Dendritic cell treated with granulocyte-macrophage colony-stimulating factor and Interleukin-4, amounts not matched to agents 40 ng/mL and 50 ng/mL, for 4 days (primary cell): ENCODE data around the gene NAV2.

Source experiments
- H3K27ac Mint-ChIP-seq: one replicate; pipeline ENCODE4 v1.8.0; 2022; ENCODE audit warnings: mild to moderate bottlenecking, mixed read lengths
- H3K27me3 Mint-ChIP-seq: one replicate; pipeline ENCODE4 v1.8.0; 2022; ENCODE audit warnings: mild to moderate bottlenecking, mixed read lengths
- H3K36me3 Mint-ChIP-seq: one replicate; pipeline ENCODE4 v1.8.0; 2022; ENCODE audit warnings: low read depth, mixed read lengths
- H3K4me1 Mint-ChIP-seq: one replicate; pipeline ENCODE4 v1.8.0; 2022; ENCODE audit warnings: low read depth, mixed read lengths
- H3K4me3 Mint-ChIP-seq: one replicate; pipeline ENCODE4 v1.8.0; 2022; ENCODE audit warnings: mild to moderate bottlenecking, moderate library complexity, mixed read lengths
- H3K9me3 Mint-ChIP-seq: one replicate; pipeline ENCODE4 v1.8.0; 2022; ENCODE audit warnings: mixed read lengths
- intact Hi-C: fragments of 100-400 bp; cut with micrococcal nuclease; formaldehyde crosslinking; loops from one replicate; pipeline ENCODE4 v1.15.0; 2022

Gene NAV2

GRCh38 chr11:19777377-19778102 is 64.9 kb downstream of the NAV2 start:
- intact Hi-C loops, result no loop called here
- Mint-ChIP-seq H3K27ac (no peak overlapping the region), H3K4me1 (no peaks in the 10 kb centered on the region), H3K36me3 (no peaks in the 10 kb centered on the region), H3K9me3 (no peaks in the 10 kb centered on the region), H3K4me3 (no peak overlapping the region), H3K27me3 (peaks cover 56% of the 10 kb centered on the region)

- no peaks in the 10 kb centered on the region for H3K9me3 Mint-ChIP-seq
- no peak overlapping the region for H3K27ac Mint-ChIP-seq
- no peaks in the 10 kb centered on the region for H3K4me1 Mint-ChIP-seq
- no peak overlapping the region for H3K4me3 Mint-ChIP-seq
- H3K27me3 Mint-ChIP-seq, result peaks cover 45% of the 10 kb centered on the region
- intact Hi-C loops, result no loop called here
- H3K36me3 Mint-ChIP-seq, result no peaks in the 10 kb centered on the region
These were observed 67.1 kb downstream of the NAV2 start for GRCh38 chr11:19779740-19780139.

GRCh38 chr11:19781351-19781750 is 68.7 kb downstream of the NAV2 start:
- no peaks in the 10 kb centered on the region for H3K9me3 Mint-ChIP-seq
- peaks cover 33% of the 10 kb centered on the region for H3K27me3 Mint-ChIP-seq
- H3K36me3 Mint-ChIP-seq, result no peaks in the 10 kb centered on the region
- no peak overlapping the region for H3K4me3 Mint-ChIP-seq
- H3K4me1 Mint-ChIP-seq, result no peaks in the 10 kb centered on the region
- no peak overlapping the region for H3K27ac Mint-ChIP-seq
- intact Hi-C loops, result no loop called here

DNA sequence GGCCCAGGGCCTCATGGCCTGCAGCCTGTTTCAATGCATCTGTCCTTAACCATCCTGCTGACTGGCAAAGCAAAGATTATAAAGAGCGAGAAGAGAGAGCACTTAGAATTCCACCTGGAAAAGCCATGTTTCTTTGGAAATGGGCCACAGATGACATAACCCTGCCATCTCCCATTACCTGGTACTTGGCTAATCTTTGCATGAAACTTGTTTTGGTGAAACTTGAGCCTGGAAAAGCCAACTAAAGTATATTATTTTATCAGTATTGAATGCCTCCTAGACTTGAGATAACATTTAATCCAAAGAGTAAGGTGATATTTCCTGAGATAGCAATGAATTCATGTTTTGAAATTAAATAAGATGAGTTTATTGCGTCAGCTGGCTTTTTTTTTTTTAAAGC is 72.6 kb downstream of the NAV2 start:
- no peaks in the 10 kb centered on the region for H3K4me1 Mint-ChIP-seq
- no peak overlapping the region for H3K4me3 Mint-ChIP-seq
- H3K27ac Mint-ChIP-seq, result no peak overlapping the region
- intact Hi-C loops, result no loop called here
- no peaks in the 10 kb centered on the region for H3K36me3 Mint-ChIP-seq
- peaks cover 8% of the 10 kb centered on the region for H3K27me3 Mint-ChIP-seq
- H3K9me3 Mint-ChIP-seq, result no peaks in the 10 kb centered on the region

GRCh38 chr11:19786644-19787043 is 74.0 kb downstream of the NAV2 start:
- Mint-ChIP-seq H3K4me1 (no peaks in the 10 kb centered on the region), H3K27ac (no peak overlapping the region), H3K36me3 (no peaks in the 10 kb centered on the region), H3K27me3 (peaks cover 8% of the 10 kb centered on the region), H3K4me3 (no peak overlapping the region), H3K9me3 (no peaks in the 10 kb centered on the region)
- intact Hi-C loops, result no loop called here

DNA sequence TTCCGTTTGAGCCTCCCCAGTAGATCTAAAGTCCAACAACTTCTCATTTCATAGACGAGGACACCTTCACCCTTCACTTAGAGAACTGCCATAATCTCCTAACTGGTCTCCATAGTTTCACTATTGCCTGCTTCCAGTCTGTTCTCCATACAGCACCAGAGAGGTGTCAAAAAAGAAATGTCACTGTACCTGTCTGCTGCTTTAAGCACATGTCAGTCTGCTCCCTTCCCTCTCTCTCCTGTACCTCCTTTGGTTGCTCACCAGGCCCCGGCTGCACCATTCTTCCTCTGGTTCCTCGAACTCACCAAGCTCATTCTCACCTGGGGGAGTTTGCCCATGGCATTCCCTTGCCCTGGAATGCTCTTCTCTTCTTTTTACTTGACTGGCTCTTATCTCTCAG is 75.8 kb downstream of the NAV2 start:
- Mint-ChIP-seq H3K36me3 (no peaks in the 10 kb centered on the region), H3K27me3 (peaks cover 8% of the 10 kb centered on the region), H3K4me3 (no peak overlapping the region), H3K4me1 (no peaks in the 10 kb centered on the region), H3K27ac (no peak overlapping the region), H3K9me3 (no peaks in the 10 kb centered on the region)
- intact Hi-C loops, result no loop called here

DNA sequence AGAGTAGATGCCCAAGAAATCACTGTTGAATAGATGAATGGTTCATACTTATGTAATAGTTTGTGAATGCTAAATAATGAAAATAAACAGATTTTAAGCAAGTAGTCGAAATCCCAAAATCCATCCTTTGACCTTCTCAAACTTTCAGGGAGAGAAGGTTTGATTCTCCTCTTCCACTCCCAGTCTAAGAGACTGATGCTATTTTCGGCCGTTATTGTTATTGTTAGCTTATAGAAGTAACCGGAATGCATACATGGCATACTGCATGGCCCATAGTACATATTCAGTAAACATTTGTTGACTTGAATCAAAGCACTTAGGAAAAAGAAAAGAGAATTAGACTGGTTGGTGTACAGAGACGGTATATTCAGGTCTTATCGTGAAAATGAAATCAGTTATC is 76.6 kb downstream of the NAV2 start:
- H3K4me1 Mint-ChIP-seq, result no peaks in the 10 kb centered on the region
- no peak overlapping the region for H3K4me3 Mint-ChIP-seq
- no peaks in the 10 kb centered on the region for H3K9me3 Mint-ChIP-seq
- intact Hi-C loops, result no loop called here
- H3K27me3 Mint-ChIP-seq, result peaks cover 8% of the 10 kb centered on the region
- H3K27ac Mint-ChIP-seq, result no peak overlapping the region
- no peaks in the 10 kb centered on the region for H3K36me3 Mint-ChIP-seq

- no peaks in the 10 kb centered on the region for H3K9me3 Mint-ChIP-seq
- no peaks in the 10 kb centered on the region for H3K36me3 Mint-ChIP-seq
- peaks cover 8% of the 10 kb centered on the region for H3K27me3 Mint-ChIP-seq
- H3K4me3 Mint-ChIP-seq, result no peak overlapping the region
- intact Hi-C loops, result no loop called here
- no peaks in the 10 kb centered on the region for H3K4me1 Mint-ChIP-seq
- no peak overlapping the region for H3K27ac Mint-ChIP-seq
These were observed 77.4 kb downstream of the NAV2 start for GRCh38 chr11:19789835-19790710.

DNA sequence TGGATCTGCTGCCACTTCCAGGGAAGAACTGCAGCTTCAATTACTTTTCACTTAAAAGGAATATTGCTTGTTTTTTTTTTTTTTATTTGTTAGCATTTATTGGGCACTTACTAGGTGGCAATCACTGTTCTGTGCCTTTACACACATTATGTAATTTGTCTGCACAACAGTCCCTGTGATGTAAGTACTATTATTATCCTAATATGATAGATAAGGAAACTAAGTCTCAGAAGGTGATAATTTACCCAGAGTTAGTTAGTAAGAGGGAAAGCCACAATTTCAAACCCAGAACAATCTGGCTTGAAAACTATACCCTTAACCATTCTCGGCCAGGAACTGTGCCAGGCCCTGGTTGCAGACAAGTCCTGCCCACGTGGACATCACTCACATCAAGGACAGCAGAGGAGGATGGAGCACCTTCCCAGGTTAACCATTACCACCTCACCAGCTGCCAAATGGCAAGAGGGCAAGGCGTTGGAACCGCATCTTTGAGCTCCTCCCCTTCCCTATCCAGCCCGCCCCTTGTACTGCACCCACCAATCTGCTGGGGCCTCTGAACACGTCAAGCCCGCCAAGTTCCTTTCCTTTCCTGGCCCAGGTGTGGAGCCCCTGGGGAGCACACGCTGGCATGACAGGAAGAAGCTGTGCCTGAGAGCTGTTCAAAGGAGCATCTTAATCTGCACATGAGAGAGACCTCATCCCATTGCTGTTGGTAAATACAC is 78.4 kb downstream of the NAV2 start:
- Mint-ChIP-seq H3K27me3 (peaks cover 8% of the 10 kb centered on the region), H3K4me3 (no peak overlapping the region), H3K27ac (no peak overlapping the region), H3K36me3 (no peaks in the 10 kb centered on the region), H3K9me3 (no peaks in the 10 kb centered on the region), H3K4me1 (no peaks in the 10 kb centered on the region)
- intact Hi-C loops, result no loop called here

GRCh38 chr11:19792510-19792909 is 79.9 kb downstream of the NAV2 start:
- H3K4me1 Mint-ChIP-seq, result no peaks in the 10 kb centered on the region
- intact Hi-C loops, result no loop called here
- H3K36me3 Mint-ChIP-seq, result no peaks in the 10 kb centered on the region
- no peak overlapping the region for H3K27ac Mint-ChIP-seq
- peaks cover 2% of the 10 kb centered on the region for H3K27me3 Mint-ChIP-seq
- no peaks in the 10 kb centered on the region for H3K9me3 Mint-ChIP-seq
- H3K4me3 Mint-ChIP-seq, result no peak overlapping the region

- Mint-ChIP-seq H3K36me3 (no peaks in the 10 kb centered on the region), H3K27me3 (peaks cover 2% of the 10 kb centered on the region), H3K4me3 (no peak overlapping the region), H3K9me3 (no peaks in the 10 kb centered on the region), H3K4me1 (no peaks in the 10 kb centered on the region), H3K27ac (no peak overlapping the region)
- intact Hi-C loops, result no loop called here
These were observed 80.7 kb downstream of the NAV2 start for GRCh38 chr11:19793326-19793725.

DNA sequence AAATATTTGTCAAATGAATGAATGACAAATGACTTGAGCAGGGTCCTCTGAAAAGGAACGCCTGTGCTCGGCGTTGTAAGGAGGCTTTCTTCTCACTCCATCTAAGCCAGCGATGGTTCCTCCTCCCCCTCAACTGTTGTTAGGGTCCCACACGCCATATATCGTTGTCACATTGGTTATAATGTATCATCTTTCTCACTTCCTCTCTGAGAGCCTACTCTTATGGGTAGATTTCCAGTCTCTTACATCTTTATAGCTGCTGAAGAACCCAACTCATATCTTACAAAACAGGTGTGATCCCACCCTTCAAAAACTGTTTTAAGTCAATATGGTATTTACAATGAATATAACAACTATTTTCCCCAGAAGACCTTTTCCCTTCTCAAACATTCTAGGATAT is 81.5 kb downstream of the NAV2 start:
- H3K27ac Mint-ChIP-seq, result no peak overlapping the region
- no peaks in the 10 kb centered on the region for H3K9me3 Mint-ChIP-seq
- no peaks in the 10 kb centered on the region for H3K27me3 Mint-ChIP-seq
- H3K36me3 Mint-ChIP-seq, result no peaks in the 10 kb centered on the region
- intact Hi-C loops, result no loop called here
- no peaks in the 10 kb centered on the region for H3K4me1 Mint-ChIP-seq
- H3K4me3 Mint-ChIP-seq, result no peak overlapping the region

- intact Hi-C loops, result no loop called here
- Mint-ChIP-seq H3K36me3 (no peaks in the 10 kb centered on the region), H3K27me3 (no peaks in the 10 kb centered on the region)
These were observed 82.4 kb downstream of the NAV2 start for GRCh38 chr11:19795082-19795481.

GRCh38 chr11:19800162-19800561 is 87.5 kb downstream of the NAV2 start:
- Mint-ChIP-seq H3K36me3 (no peaks in the 10 kb centered on the region), H3K27me3 (no peaks in the 10 kb centered on the region), H3K9me3 (no peaks in the 10 kb centered on the region), H3K4me1 (no peaks in the 10 kb centered on the region), H3K27ac (no peak overlapping the region), H3K4me3 (no peak overlapping the region)
- intact Hi-C loops, result no loop called here

More at GRCh38 chr11:19795082-19795481, 82.4 kb downstream of the NAV2 start:
- H3K4me1 Mint-ChIP-seq, result no peaks in the 10 kb centered on the region
- no peaks in the 10 kb centered on the region for H3K9me3 Mint-ChIP-seq
- no peak overlapping the region for H3K27ac Mint-ChIP-seq
- H3K4me3 Mint-ChIP-seq, result no peak overlapping the region
